Activated T-cell treated with anti-CD3 and anti-CD28 coated beads, Interleukin-2, amount 50 U/mL, for 1 hour (primary cell): Measurements from ENCODE around the gene STS.

Experiments used
- DNase-seq: peaks from one replicate; pipeline ENCODE4 v3.0.0-alpha.2; 2020

STS gene, protein sequence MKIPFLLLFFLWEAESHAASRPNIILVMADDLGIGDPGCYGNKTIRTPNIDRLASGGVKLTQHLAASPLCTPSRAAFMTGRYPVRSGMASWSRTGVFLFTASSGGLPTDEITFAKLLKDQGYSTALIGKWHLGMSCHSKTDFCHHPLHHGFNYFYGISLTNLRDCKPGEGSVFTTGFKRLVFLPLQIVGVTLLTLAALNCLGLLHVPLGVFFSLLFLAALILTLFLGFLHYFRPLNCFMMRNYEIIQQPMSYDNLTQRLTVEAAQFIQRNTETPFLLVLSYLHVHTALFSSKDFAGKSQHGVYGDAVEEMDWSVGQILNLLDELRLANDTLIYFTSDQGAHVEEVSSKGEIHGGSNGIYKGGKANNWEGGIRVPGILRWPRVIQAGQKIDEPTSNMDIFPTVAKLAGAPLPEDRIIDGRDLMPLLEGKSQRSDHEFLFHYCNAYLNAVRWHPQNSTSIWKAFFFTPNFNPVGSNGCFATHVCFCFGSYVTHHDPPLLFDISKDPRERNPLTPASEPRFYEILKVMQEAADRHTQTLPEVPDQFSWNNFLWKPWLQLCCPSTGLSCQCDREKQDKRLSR

DNA sequence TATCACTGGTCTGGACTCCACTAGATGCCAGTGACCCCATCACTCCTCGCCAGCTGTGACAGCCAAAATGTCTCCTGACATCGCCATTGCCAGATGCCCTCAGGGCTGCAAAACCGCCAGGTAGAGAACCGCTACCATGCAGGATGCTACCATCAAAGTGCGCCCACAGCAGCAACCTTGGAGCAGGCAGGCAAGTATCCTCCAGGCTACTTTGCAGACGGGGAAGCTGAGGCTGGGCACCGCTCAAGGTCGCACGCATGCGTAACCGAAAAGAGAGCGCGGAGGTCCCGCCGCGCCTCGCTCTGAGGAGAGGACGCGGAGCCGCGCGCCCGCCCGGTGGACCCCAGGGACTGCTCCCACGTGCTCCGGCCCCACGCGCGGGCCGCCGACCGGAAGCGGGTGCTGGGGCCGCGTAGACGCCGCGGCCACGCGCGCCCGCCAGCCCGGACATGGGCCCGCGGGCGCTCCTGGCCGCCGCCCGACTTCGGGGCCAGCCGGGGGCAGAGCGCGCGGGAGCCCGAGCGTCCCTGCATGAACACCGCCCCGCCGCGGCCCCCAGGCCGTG is at the start of gene STS:
Gene STS, plus strand, starts transcription at position 300 of the 565 bp plus-strand sequence. CDS start 105,488 bp downstream, outside the sequence.
- peak; percentile 67 for DNase-seq

DNA sequence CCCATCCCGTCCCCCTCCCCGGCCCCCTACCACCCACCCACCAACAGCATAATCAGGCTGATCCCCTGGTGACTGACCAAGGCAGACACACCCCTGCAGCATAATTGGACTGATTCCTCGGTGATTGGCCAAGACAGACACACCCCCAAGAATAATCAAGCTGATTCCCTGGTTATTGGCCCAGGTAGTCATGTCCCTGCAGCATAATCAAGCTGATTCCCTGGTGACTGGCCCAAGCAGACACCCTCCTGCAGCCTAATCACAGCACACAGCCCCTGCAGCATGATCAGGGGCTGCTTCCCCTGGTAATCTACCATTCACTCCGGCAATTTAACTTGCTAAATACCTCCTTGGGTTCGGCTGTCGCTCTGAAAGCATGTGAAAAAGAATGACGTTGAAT is 47.5 kb upstream of the STS start:
- DNase-seq, result no peak

DNA sequence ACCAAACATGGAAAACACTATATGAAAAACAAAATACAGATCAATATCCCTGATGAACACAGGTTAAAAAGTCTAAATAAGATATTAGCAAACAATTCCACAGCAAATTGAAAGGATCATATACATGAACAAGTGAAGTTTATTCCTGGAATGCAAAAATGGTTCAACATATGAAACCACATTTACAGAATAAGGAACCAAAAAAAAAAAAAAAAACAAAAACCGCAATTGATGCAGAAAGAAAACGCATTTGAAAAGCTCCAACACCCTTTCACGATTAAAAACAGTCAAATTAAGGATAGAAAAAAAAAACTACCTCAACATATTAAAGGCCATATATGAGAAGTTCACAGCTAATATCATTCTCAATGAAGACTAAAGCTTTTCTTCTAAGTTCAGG is 45.4 kb upstream of the STS start:
- DNase-seq, result no peak

DNA sequence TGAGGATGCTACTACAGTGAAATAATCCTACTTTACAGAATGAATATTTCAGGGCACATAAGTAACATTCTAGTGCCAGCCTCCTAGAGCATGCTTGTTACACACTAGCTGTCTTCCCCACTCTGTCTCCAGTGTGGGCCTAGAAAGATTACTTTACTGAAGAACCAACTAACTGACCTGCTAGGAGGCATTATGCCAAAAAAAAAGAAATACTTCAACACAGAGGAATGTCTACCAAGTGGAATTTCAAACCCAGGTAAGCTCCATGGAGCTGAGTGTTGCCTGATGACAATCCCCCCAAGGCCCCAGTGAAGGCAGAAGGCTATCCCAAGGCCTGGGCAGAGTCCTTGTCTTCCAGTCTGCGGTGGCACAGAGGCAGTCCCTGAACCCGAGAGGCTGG is 40.9 kb upstream of the STS start:
- no peak for DNase-seq

DNA sequence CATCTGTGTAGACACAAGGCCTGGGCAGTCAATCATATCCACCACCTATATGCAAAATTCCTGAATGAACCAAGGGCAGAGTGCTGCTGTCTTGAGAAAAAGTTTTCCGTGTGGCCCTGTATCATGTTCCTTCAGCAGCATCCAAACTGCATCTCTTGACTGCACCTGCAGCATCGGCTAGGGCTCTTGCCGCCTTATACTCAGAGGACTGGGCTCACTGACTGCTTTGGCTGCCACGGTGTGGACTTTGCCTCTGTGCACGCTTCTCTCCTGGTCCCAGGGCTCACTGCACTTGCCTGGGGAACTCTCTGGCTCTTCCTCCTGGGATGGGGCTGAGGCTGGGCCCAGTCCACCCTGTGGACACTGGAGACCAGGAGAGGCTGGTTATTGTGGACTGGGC is 39.5 kb upstream of the STS start:
- no peak for DNase-seq

DNA sequence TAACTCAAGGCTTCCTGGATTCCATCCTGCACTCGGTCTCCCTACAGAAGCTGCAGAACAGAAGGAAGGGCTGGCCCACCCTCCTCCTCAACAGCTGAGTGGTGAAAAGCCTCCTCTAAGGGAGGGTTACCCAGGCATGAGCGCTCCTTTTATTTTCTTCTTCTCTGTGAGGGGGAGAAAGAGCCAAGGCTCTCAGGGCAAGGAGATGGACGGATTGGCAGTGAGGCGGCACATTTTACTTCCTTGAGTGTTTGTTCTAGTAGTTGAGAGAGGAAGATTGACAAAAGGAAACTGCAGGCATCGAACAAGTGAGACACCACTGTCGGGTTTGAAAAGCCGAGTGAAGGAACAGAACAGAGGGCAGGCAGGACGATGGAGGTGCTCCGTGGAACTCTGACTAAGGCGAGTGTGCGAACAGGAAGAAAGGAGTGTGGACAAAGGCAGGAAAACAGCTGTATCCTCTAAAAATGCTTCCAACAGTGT is 38.4 kb upstream of the STS start:
- DNase-seq, result no peak

DNA sequence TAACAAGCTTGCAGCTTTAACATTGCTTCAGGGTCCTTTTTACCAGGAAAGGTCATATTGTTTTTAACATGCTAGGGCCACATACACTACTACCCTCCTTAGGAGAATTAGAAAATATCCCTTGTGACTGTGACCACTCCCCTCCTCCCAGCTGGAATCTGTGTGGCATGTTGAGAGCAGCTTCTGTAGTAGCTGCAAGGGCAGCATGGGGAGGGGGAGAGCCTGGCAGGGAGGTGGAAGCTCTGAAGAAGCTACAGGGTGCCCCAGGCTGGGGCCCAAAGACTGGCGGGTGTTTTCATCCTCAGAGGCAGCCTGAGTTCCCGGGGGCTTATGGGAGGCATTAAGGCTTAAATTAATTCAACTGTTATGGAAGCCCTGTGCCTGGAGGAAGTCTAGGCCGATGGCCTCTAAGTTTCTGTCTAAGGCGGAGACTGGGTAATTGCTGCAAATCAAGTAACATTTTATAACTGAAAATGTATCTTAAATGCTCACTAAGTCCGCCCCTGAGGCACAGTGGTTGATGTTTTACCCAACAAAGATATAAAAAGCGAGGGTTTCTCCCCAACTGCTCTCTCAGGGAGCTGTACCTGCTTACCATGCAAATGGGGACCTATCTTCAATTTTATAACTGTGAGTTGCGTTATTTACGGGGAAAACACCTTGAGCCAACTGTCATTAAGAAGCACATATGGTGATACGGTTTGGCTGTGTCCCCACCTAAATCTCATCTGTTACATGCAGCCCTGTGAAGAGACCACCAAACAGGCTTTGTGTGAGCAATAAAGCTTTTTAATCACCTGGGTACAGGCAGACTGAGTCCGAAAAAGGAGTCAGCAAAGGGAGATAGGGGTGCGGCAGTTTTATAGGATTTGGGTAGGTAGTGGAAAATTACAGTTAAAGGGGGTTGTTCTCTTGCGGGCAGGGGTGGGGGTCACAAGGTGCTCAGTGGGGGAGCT is 37.4 kb upstream of the STS start:
- no peak for DNase-seq

DNA sequence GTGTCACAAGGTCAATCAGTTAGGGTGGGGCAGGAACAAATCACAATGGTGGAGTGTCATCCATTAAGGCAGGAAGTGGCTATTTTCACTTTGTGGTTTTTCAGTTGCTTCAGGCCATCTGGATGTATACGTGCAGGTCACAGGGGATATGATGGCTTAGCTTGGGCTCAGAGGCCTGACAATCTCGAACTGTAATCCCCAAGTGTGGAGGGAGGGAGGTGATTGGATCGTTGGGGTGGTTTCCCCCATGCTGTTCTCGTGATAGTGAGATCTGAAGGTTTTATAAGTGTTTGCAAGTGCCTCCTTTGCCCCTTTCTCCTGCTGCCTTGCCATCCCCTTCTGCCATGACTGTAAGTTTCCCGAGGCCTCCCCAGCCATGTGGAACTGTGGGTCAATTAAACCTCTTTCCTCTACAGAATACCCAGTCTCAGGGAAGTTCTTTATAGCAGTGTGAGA is 36.7 kb upstream of the STS start:
- DNase-seq, result no peak

DNA sequence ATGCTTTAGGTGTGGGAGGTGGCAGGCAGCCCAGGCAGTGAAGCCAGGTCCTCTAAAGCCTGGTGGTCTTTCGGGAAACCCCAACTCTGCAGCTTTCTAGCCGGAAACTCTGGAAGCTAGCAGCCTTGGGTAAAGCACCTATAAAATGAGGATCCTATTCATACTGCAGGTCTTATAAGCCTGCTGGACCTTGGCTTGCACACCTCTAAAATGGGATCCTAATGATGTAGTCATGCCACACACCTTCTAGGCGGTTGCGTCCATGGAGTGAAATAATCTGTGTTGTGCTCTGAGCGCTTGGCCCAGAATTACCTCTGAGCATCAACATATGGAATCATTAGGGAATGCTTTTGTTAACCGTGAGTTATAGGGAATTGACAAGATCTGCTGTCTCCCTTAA is 36.0 kb upstream of the STS start:
- DNase-seq, result no peak

DNA sequence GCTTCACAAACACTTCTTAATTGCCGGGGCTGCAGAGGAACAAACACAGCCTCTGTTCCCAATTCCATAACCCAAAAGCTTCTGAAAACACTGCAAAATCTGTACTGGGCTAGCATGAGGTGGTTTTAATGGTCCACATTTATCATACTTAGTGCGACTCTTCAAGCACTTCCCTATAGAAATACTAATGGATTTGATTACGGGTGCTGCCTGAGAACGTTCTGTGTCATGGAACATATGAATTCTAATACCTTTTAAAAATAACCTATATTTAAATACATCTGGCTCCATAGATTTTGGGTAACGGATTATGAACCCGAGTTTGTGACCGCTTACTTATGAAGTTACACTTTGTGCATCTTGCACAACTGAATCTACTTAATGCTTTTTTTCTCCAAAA is 35.4 kb upstream of the STS start:
- DNase-seq, result no peak

DNA sequence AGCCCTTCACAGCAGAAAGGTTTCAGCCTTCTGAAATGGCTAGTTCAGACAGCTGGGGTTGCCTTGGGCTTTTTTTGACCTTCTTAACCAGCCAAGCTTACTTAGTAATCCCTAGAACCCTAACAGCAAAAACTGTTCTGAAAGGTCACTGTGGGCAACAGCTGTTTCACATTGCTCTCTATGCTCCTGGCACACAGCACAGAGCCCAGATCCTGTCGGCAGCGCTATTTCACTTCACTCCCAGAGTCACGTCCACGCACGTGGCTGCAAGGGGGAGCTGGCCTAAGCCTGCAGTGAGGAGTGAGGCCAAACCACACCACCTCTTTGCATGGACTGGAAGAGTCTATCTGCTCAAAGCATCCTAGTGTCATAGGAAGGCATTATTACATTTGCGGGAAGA is 32.0 kb upstream of the STS start:
- DNase-seq, result no peak

DNA sequence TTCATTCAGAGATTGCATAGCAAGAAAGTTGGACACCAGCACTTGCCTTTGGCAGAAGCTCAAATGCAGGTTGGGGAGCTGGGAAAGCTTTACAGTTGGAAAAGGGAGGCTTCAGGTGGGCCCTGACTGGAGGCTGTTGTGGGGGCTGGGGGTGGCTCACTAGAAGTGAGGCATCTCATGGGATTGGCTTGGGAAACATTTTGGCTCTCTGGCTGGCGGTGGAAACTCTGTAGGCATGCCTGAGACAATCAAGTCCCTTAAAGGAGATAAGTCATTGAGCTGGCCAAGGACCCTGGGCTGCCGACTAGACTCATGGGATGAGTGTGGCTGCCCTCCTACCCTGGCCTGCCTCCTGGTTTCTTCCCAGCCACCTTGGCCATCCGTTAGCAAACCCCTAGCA is 31.4 kb upstream of the STS start:
- no peak for DNase-seq

DNA sequence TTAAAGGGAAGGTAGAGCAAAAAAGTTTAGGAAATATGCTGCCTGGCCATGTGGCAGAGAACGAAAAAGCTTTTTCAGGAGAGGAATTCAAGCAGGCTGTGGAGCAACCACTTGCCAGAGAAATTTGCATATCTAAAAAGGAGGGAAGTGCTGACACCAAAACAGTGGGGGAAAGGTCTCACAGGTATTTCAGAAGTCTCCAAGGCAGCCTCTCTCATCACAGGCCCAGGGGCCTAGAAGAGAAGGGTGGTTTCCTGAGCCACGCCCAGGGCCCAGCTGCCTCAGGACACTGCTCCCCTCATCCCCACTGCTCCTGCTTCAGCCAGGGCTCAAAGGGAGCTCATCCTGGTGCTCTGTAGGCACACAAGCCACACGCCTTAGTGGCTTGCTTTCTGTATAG is 29.9 kb upstream of the STS start:
- DNase-seq, result no peak

DNA sequence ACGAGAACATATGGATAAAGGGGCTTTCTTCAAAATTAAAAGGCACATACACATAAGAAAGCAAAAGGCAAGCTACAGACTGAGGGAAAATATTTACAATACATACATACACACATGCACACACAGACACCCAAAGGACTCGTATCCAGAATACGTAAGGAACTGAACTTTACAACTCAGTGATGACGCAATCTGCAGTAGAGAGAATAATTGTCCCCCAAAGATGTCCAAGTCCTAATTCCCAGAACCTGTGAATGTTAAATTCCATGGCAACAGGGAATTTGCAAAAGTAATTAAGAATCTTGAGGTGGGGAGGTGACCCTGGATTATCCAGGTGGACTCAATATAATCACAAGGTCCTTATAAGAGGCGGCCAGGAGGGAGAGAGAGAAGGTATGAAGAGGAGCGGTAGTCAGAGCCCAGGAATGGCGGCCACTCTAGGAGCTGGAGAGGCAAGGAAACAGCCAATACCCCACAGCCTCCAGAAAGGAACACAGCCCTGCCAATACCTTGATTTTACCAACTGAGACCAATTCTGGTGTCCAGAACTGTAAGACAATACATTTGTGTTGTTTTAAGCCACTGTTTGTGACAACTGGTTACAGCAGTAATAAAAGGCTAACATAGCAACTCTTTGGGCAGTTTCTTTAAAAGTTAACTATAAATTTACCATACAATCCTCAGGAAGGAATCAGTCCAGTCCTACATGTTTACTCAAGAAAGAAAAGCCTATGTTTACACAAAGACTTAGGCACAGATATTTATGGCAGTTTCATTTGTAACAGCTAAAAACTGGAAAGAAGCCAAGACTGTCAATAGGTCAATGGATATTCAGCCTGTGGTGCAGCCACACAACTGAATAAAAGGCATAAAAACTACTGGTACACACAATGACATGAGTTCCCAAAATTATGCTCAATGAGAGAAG is 27.3 kb upstream of the STS start:
- no peak for DNase-seq

DNA sequence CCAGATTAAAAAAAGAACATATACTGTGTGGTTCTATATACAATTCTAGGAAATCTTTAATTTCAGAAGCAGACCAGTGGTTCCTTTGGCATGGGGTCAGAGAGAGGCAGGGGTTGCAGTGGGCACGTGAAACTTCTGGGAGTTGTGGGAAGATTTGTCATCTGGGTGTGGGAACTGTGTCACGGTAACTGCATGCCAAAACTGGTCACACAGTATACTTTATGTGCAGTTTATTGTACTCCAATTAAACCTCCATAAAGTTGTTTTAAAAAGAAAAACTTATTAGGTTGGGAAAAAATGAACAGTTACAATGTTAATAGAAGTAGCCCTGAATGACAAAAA is 26.7 kb upstream of the STS start:
- no peak for DNase-seq

DNA sequence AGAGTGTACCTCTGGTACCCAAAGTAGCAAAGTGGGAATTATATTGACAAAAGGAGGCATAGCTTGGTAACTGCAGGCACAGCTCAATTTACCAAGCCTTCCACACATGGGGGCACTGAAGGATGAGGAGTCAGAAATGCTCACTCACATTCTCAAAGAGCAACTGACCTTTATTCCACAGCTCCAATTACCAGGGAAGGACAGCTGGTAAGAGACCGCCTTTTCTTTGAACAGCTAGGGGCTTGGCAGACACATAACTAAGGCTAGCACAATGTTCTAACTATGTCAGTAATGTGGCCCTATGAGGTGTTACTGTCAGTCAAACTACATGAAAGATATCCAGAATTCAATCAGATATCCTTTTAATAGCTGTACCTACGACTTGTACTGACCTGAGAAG is 20.5 kb upstream of the STS start:
- no peak for DNase-seq

DNA sequence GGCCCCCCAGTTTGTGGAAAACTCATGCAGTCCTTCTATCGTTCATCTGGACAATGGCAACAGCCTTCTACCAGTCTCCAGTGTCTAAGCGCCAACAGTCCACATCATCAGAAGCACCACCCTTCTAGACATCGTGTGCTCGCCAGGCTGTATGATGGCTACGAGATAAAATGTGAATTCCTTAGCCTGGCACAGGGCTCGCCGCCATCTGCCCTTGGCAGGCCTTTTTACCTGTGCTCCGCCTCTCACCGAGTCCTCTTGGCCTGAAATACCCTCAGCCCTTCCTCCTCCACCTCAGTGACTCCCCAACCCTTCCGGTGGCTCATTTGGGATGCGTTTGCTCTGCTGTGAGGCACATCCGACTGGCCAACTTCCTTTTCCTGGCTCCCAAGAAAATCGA is 15.9 kb upstream of the STS start:
- DNase-seq, result no peak

DNA sequence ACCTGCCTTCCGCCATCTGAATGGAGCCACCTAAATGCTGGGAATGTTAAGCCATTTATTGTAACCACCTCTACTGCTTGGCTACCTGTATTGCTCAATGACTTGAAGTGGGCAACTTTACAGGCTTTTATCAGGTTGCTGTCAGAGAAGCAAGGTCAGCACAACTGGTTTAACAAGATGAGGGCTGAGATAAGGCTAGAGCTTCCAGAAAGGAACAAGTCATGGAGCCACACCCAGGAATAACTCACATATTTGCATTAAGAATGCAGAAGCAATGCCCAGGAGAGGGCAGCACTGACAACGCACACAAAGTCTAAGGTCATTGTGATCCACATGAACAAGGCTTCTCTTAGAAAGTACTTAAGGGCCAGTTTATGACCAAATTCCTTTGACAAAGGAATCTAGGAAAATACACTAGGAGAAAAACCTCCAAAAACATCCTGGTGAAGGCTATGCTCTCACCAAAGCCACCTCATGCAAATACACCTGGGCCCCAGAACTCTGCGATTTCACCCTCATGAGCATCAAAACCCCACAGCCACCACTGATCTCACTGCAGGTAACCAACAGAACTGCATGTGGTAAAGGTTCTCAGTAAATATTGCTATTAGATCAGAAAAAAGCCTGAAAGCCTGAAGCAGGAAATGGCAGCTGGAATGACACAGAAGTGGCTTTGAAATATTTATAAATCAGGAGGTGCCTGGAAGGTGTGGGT is 15.0 kb upstream of the STS start:
- peak; percentile 25 for DNase-seq

DNA sequence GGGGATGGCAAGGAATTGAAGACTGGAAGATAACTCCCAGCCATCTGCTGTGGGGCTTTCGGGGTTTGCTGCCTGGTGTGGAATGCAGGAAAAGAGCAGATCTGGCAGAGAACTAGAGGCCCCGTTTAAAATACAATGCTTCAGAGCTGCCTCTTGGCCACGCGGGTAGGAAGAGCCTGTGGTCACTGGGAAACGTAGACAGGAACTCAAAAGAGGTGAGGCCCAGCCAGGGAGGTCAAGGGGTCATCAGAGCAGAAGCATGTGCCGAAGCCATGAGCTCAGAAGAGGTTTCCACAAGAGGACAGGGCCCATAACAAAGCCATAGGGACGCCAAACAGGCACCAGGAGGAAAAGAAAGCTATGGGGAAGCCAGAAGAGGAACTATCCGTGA is 14.5 kb upstream of the STS start:
- DNase-seq, result no peak

DNA sequence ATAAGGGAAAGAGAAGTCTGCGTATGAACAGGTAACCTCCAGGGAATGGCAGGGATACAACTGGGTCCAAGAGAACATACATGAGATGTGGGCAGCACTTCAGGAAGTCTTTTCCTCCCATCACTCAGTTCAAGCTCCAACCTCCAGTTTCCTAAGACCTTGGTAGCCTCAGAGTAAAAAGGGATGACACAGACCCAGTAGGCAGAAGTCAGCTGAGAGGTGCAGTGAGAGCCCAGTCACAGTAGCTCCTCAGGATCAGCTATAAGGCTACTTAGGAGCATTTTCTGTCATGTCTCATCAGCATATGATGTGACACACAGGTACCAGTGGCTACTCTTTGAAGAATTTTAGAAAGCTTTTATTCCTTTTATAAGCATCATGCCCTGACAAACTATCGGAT is 12.5 kb upstream of the STS start:
- DNase-seq, result no peak
